A204.1 (cell line): ENCODE data around the gene NEDD4.
"Not testable (repeated sequence)": the region's sequence is repeated elsewhere in the genome, so short reads cannot be mapped to it uniquely, and the experiment has no call there.

ENCODE experiments used
- FAIRE-seq: peaks from 2 replicates; lab custom pipeline; 2012; peaks lifted over from hg19 to GRCh38; lab: Jason Lieb, UNC

Gene NEDD4

DNA sequence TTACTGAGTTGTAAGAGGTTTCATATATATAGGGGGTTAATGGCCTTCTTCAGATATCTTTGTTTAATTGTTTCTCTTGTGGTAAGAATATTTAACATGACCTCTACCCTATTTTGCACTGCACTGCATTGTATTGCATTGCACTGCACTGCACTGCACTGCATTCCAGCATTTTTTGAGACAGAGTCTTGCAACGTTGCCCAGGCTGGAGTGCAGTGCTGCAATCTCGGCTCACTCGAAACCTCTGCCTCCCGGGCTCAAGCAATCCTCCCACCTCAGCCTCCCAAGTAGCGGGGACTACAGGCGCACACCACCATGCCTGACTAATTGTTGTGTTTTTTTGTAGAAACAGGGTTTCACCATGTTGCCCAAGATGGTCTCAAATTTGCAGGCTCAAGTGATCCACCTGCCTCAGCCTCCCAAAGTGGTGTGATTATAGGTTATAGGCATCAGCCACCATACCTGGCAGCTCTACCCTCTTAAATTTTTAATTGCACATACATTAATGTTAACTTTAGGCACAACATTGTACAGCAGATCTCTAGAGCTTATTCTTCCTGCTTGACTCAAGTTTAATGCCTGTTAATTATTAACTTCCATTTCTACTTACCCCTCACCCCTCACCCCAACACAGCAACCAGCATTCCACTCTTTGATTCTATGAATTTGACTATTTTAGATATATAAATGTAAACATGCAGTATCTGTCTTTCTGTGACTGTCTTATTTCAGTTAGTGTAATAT, 38.4 kb downstream of the NEDD4 start:
- FAIRE-seq, result no peak

DNA sequence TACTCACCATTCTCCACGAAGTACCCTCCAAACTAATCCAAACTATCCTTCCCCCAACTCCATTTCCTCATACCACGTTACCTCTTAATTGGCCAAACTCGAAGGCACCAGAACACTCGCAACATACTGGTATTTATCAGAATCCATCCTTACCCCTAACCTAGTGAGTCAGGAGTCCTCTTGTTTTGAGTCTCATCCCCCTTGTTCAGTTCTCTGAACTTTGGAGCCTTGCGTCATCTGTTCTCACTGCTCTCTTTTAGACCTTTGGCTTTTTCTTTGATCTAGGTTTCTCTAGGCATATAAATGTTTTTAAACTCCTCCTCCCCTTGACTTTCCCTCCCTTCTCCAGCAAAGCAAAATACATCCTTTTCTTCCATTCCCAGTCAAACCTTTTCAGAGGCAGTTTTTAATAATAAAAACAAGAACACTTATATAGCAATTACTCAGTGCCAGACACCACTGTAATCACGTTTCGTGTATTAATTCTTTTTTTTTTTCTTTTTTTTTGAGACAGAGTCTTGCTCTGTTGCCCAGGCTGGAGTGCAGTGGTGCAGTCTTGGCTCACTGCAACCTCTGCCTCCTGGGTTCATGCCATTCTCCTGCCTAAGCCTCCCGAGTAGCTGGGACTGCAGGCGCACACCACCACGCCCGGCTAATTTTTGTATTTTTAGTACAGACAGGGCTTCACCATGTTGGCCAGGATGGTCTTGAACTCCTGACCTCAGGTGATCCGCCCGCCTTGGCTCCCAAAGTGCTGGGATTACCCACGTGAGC, 40.7 kb downstream of the NEDD4 start:
- not testable (repeated sequence) for FAIRE-seq

DNA sequence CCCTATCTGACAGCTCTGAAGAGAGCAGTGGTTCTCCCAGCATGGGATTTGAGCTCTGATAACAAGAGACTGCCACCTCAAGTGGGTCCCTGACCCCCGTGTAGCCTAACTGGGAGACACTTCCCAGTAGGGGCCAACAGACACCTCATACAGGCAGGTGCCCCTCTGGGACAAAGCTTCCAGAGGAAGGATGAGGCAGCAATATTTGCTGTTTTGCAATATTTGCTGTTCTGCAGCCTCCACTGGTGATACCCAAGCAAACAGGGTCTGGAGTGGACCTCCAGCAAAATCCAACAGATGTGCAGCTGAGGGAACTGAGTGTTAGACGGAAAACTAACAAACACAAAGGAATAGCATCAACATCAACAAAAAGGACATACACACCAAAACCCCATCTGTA, 48.8 kb downstream of the NEDD4 start:
- not testable (repeated sequence) for FAIRE-seq

- FAIRE-seq, result no peak
Measured at GRCh38 chr15:55942332-55942731, 51.1 kb downstream of the NEDD4 start.

DNA sequence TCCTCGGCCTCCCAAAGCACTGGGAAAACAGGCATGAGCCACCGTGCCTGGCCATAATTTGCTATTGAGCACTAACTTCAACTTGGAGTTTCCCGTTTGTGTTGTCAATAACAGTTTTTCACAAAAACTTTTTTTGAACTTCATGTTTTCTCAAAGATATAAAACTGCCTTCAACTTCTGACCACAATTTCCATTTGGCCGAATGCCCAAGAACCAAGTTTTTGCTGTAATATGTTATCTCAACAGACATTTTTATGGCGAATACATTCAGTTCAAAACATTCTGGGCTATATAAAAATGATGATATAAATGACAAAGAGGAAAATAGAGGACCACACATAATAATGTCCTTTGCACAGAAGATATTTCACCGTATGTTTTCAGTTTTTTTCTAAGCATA, 56.4 kb downstream of the NEDD4 start:
- FAIRE-seq, result no peak

GRCh38 chr15:55928955-55929354, 64.5 kb downstream of the NEDD4 start:
- no peak for FAIRE-seq

DNA sequence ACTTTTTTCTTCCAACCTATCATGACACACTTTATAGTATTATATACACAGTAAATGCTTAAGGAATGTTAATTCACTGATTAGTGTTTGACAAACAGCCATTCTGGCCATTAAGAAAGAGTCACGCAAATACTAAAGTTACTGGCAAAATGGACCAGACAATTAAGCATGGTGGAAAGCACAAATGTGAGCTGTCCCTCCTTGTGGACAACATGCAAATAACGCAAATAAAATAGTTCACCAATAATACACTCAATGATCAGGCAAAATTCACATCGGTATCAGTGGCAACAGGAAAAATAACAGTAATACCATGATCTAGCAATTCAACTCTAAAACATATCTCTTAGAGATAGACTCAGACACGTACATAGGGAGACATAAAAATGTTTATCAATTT, 71.7 kb downstream of the NEDD4 start:
- FAIRE-seq, result peak; percentile 30

- FAIRE-seq, result peak; percentile 99
Measured at GRCh38 chr15:55917881-55918296, 75.5 kb downstream of the NEDD4 start.

GRCh38 chr15:55916666-55917409, 76.6 kb downstream of the NEDD4 start:
- FAIRE-seq, result no peak

DNA sequence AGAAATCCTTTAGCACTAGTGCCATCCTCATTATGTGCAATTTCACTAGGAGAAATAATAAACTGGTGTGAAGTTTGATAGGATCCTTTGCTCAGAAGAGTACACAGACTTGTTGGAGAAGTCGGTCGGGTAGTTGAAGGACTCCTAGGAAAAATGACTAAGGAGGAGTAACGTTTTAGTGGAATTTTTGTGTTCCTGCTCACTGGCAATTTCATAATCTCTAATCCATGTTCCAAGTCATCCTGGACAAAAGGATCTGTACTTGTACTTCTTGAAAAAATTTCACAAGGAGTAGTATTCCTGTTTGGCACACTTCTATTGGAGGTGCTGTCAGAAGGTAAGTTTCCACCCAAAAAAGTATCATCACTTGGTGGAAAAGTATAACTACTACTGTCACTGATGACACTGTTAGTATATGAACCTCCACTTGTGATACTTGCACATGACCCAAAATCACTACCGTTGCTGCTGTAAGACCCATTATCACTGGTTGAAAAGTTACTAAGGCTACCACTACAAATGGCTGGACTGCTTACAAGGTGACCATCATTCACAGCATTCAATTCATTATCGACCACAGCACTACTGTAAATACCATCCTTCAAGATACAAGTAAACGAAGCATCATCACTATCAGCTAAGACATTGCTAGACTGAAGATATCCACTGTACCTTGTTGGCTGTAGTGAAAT, 77.4 kb downstream of the NEDD4 start:
- FAIRE-seq, result no peak

- FAIRE-seq, result peak; percentile 21
Measured at GRCh38 chr15:55915221-55915620, 78.2 kb downstream of the NEDD4 start.

DNA sequence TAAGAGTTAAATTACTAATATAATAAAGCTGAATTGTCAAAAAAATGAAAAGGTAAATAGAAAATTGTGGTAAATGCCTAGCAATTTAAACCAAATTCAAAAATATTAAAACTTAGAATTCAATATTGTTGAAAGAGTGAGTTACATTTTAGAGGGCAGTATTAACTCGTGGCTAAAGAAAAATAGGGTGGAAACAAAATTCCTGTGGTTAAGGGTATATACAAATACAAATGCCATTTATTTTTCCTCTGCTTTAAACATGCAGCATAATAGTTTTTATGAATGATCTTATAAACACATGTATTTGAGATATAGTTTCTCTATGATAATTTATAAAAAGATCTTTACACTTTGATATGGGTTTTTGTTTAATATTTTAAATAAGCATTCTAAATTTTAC, 79.0 kb downstream of the NEDD4 start:
- FAIRE-seq, result no peak

DNA sequence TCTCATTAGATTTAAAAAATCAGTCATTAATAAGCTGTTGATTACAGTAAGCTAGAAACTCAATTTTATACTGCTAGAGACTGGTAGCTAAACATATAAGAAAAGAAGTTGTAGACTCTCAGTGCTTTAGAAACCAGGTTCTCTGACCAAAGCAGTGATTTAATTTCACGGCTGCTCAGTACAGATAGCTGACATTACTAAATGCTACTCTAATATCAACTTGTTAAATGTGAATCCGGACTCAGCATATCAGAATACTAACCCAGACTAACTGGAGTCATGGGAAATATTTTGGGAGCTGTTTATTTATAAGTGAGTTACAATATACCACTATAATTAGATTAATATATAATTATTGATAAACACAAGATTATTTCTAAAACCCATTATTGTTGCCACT, 80.4 kb downstream of the NEDD4 start:
- no peak for FAIRE-seq

GRCh38 chr15:55909036-55909811, 84.2 kb downstream of the NEDD4 start:
- no peak for FAIRE-seq

GRCh38 chr15:55907797-55908196, 85.6 kb downstream of the NEDD4 start:
- FAIRE-seq, result peak; percentile 60

DNA sequence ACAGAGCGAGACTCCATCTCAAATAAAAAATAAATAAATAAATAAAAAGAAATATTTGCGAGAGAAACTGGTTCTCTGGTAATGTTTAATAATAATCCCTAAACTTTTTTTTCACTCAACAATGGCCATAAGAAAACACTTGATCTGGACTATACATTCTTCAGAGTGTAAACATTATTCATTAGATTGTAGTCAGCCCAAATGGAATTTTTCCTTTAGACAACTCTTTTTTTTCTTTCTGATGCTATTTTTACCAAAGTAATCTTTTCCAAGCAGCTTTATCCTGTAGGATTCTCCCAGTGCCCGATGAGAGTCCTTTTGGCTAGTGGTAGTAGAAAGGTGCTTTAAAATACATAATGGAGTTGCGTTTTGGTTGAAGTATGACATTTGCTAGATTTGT, 90.4 kb downstream of the NEDD4 start:
- FAIRE-seq, result no peak

DNA sequence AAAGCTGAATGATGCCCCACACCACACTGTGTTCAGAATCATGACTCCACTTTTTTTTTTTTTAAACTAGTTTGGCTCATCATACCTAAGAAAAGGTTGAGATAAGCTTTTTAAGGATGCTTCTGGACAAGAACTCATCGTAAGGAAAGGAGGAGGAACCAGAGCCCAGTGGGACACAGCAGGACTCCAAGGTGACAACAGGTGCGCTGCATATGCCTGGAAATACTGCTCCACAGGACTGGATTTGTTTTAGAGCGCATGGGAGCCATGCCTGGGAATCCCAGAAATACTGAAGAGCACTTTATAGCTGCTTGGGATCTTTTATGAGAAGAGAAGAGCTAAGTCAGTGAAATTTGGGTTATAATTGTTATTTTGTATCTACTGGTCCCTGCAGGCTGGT, 93.4 kb downstream of the NEDD4 start:
- no peak for FAIRE-seq

DNA sequence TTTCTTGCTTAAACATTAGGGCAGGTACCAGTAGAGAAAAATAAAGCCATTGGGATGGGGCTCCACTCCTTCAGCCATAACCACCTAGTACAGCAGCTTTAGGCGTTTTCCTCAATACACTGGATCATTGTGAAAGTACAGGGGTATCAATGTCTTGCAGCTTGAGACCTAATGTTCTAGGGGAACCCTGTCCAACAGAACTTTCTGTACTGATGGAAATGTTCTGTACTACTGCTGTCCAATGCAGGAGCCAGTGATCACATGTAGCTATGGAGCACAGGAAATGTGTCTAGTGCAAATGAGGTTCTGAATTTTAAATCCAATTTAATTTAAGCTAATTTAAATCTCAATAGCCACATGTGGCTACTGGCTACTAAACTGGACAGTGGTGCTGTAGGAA, 93.9 kb downstream of the NEDD4 start:
- FAIRE-seq, result no peak

DNA sequence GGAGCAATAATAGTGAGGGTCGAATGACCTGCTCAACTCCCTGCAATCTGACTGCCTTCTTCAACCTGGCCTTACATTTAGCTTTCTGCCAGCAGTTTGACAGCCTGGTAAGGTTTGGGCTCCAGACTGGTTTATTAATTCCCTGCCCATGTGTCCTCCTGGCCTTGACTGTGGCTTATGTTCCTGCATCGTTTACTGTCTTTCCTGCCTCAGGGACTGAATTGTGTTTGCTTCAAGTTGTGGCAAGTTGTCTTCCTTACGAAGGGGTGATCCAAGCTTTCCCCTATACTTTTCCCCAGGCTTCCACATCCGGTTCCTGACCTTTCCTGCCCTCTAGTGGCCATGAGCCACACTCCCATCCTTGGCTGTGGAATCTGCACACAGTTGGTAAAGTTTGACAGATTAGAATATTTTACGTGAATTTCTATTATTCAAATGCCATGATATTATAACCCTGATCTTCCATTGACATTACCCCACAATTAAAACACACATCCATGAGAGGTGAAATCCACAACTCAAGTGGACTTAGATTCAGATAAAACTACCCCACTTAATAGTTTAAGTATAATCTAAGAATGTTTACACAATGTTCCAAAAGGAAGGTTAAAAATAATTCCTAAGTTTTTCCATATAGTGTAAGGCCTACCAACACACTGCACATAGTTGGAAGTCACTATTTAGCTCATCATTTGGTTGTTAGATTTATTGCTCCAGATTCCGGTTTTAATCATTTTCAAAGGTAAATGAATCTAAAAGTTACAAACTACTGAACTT, 95.7 kb downstream of the NEDD4 start:
- FAIRE-seq, result peak; percentile 91

GRCh38 chr15:55894399-55894965, 98.9 kb downstream of the NEDD4 start:
- peak; percentile 21 for FAIRE-seq
